ENCODE results near the gene RREB1.

The RREB1 gene

DNA sequence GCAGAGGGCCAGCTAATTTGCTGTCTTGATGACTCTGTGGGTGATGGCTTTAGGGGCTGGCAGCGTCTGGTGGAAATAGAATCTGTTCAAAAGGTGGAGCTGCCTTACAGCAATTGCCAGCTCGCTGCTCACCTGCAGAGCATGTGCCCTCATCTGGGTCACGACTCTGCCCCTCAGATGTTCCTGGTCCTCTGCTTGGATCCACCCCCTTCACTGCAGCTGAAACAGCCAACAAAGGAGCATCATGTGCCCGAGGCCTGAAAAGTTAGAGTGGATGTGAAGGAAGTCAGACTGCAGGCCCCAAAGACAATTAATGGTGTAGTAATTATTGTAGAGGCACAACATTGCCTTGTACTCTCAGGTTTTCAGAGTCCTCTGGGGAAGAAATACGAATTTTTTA lies 19.9 kb downstream of the RREB1 start:
- DNase-seq = peak in 1 of 2 experiments; percentile 17

DNA sequence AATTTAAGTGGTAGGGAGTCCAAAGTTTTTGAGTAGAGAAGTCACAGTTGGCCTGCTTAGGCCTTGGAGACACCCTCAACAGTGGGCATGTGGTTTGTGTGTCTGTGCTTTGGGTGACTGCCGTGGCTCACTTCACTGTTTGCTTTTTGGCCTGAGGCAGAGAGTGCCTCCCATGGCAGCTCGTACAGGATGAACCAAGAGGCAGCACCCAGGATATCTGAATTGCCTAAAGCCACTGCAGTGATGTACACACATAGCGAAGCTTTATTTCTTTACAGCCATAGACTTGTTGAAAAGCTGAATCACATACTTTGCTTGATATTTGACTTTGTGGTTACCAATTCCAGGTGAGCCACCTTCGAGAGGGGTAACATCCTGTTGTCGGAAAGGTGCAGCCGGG lies 21.6 kb downstream of the RREB1 start:
- DNase-seq = no peak

DNA sequence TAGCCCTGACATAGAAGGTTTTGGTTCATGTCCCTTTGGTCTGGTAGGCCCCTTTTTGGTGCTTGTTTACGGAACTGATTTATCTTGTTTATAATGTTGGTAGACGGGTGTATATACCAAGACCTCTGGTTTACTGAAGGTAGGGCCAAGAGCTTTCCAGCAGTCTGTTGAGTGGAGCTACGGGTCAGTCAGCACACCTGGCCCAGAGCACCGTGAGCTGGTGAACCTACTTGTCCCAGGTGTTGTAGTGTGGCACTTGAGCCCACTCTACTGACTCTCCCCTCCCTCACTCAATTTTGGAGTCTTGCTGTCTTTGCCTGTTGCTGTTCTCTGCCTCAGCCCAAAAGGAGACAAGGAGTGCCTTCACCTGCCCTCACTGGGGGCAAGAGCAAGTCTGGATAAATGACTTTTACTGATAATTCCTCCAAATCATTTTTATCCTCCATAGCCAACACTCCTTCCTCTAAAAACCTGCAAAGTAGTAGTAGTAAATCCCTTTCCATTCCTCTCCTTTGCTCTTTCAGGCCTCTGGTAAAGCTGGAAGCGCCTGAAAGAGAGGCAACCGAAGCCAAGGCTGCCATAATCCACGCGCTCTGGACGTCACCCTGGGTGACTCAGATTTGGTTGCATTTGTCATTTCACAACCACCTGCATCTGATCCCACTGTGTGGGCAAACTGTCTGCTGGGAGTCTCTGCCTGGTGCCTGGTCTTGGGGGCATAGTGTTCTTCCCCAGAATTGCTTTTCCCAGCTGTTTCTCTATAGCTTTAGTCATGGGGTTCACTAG lies 22.2 kb downstream of the RREB1 start:
- DNase-seq = peak; percentile 67 to 69

DNA sequence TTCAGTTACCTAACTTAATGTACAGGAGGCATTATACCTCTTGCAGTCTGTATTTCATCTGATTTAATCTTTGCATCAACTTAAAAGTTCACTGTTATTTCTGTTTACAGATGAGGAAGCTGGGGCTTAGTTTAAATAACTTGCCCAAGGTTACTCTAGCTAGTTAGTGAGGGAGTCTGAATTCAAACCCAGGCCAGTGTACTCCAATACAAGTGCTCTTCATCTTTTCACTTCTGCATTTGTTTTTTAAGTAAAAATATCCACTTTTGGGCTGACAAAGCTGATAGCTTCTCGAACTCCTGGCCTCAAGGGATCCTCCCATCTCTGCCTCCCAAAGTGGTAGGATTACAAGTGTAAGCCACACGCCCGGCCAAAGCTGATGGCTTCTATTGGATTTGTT lies 23.6 kb downstream of the RREB1 start:
- DNase-seq = no peak

DNA sequence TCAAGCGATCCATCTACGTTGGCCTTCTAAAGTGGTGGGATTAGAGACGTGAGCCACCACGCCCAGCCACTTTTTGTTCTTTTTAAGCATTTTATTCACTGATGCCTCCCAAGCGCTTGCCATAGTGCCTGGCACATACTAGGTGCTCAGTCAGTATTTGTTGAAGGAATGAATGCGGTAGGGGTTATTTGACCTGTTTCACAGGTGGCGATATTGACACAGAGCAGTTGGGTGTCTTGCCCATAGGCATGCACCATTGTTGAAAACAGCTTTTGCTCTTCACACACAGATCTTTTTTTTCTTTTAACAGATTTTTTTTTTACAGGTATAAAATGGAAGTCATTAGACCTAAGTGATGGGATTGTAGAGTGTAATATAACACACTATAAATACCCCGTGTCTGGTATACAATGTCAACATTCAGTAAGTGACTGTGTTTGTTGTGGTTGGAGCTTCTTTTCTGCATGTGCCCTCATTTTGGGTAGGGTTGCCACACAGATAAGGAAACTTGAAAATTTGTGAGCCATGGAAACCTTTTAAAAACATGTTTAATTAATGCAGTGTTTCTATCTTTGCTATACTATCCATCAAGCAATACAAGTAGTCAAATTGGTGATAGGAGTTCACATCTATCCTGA lies 24.8 kb downstream of the RREB1 start:
- DNase-seq = peak in 1 of 2 experiments; percentile 12

DNA sequence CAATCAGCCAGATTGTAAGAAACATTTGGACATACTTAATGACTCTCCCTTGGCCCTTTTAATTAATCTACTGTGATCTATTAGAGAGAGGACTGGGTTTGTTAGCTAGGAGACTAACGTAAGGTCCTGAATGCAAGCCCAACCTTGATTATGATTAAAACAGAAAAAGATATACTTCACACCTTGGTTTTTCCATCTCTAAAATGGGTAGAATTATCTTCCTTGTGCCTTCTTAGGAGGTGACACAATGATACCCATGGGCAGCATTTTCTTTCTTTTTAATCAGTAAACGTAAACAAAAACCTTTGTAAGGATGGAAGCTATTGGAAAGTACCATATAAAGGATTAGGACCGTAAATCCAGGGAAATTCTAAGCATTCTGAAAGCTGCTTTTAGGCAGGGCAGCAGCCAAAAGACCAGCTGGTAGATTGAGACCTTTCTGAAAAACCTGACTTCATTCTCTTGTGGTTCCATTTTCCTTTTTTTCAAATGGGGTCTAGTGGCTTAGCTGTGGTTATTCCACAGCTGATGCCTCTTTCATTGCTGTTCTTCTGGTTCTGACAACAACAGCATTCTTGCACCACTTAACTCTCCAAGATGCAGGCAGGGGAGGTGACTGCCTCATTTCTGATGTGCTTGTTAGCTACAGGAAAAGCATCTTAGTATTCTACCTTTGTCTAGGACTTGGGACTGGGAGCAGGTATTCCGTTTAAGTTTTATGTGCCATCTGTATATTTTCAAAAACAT lies 27.4 kb downstream of the RREB1 start:
- no peak for DNase-seq

DNA sequence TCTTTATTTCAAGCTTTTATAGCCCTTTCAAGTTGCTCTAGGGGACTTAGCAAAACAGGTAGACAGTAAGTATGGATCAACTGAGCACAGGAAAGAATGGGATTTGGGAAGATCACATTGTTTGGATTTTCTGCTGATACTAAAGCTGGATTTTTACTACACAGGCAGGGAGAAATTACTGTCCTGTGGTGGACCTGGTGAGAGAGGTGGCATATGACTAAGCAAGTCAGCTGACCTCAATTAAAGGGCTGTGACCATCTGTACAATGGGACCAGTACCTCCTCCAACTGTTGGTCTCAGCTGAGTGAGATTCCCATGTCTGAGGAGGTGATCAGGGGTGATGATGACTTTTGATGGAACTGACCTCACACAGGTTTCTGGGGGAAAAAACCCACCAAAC lies 28.0 kb downstream of the RREB1 start:
- DNase-seq = no peak

DNA sequence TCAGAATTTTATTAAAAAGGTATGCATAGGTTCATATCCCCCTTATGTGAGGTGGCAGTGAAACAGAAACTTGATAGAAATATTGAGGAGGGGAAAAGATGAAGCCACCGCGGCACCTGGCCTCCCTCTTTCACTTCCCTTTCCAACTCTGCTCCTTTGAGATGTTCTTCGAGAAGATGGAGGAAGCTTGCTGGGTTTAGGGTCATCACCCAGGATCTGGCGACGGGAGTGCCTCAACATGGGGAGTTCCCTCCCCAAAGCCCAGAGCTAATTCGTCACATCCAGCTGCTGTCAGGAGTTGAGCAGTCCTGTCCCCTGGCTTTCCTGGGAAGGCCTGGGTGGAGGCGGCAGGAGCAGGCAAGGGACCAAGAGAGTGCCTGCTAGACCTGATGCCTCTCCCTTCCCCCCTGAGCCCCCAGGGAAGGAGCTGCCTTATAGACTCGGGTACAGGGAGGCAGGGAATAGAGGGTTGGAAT lies 29.1 kb downstream of the RREB1 start:
- peak in 1 of 2 experiments; percentile 40 for DNase-seq

DNA sequence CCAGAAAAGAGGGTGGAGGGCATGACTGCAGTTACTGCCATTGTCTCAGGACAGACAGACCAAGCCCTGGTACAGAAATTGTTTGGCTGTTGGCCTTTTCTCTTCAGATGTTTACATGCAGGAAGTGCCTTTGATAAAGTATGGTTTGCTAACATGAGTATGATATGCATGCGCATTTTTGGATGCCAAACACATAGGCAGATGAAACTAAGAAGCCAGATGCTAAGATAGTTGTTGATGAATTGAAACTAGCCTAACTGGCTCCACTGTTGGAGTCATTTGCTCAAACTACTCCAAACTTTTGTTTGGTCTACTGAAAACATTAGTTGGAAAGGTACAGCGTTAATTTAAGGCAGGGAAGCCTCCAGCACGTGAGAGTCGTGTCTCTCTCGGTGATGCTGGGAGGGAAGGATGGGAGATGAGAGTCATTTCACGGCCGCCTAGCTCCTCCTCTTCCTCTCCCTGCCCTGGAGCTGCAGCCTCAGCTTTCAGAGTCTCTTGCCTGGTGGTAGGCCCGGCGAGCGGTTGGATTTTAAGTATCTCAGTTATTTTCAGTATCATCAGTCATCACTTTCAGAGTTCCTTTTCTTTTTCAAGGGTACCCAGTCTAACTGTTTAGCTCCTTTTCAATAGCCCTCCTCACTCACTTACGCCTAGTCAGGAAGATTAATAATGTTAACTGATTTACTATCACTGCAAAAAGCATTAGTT lies 29.7 kb downstream of the RREB1 start:
- DNase-seq = peak; percentile 75 to 79

DNA sequence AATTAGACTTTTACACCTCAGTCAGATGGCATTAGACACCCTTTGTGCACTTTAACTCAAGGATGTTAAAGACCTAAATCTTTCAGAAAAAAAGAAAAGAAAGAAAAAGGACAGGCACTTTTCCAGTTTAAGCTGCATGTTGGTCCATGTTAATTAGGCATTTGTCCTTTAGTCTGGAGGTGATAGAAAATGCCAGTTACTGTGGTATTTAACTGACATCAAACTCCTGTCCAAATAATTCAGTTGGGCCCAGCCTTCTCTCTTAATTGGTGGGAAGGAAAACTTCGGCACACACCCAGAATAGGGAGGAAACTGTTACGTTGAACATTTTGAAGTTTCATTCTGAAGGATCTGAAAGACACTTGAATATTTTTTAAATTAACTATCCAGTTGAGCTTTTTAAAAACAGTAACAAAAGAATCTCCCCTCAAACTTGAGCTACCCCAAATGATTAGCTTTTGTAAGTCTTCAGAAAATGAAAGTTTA lies 30.3 kb downstream of the RREB1 start:
- no peak for DNase-seq

DNA sequence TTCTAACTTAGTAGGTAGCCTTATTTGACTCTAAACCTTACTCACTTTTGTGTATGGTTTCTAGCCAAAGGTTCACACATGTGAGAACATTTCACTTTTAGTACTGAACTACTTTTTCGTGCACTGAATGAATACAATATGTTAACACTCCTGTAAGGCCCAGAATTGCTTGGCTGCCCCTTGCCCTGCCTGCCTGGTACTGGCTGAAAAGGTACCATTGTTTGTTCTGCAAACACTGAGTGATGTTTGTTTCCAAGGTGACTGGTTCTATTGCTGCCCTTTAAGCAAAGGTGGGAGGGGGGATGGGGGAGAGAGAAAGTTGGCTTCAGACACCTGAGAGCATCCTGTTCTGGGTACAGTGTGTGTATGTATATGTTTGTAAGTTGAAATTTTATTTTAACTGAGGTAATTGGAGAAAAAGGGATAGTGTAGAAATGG lies 31.2 kb downstream of the RREB1 start:
- no peak for DNase-seq

DNA sequence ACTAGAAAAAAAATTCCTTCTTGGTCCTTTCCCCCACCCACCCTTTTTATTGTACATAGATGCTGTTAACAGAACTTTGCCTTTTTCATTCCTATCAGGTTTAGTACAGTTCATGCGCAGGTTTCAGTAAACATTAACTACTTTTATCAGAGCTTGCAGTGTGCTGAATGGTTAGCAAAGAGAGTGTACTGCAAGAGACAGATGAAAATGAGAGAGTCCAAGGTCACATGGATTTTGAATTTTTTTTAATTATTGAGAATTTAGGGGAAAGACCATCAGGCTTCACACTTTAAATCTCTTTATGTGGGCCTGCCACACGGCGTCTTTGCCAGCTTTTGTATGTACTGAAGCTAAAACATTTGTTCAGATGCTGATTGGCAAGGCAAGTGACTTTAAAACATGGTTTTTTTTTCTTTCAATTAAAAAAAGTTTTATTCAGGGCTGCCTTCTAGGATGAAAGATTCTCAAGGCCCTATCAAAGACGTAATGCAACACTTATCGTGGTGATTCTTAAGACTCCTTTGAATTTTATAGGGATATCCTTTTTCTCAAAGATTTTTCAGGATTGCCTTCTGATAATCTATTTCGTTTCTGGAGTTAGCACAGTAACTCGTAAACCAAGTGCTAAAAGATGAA lies 32.2 kb downstream of the RREB1 start:
- no peak for DNase-seq

DNA sequence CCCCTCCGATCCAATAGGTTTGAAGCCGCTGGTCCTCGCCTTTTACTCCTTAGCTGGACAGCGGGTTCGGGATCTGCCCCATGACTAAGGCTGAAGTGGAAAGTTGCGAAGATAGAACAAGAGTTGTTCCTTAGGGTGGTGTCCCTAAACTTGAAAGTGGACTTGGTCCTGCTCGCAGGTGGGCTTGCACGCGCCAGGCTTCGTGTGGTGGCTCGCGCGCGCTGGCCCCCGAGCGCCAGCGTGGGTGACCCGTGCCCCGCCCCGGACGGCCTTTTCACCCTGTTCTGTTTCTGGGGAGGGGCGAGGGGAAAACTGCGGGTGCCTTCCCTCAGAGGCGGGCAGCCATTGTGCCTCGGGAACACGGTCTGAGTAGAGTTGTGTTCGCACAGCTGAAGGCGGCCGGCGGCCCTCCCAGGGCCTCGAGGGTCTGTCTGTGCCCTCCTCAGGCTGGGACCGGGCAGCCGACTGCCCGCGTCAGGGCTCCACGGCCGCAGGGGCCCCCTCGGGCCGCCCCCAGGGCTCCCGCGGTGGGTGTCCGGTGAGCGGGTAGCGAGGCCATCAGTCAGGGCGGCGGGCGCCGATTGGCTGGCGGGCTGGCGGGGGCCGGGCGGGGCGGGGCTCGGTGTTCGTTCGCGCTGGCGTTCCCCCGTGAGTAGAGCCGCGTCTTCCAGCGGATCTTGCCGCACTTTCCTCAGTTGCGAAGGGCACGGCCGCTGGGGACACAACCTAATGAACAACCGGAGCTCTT lies 33.0 kb downstream of the RREB1 start:
- peak; percentile 85 to 88 for DNase-seq

DNA sequence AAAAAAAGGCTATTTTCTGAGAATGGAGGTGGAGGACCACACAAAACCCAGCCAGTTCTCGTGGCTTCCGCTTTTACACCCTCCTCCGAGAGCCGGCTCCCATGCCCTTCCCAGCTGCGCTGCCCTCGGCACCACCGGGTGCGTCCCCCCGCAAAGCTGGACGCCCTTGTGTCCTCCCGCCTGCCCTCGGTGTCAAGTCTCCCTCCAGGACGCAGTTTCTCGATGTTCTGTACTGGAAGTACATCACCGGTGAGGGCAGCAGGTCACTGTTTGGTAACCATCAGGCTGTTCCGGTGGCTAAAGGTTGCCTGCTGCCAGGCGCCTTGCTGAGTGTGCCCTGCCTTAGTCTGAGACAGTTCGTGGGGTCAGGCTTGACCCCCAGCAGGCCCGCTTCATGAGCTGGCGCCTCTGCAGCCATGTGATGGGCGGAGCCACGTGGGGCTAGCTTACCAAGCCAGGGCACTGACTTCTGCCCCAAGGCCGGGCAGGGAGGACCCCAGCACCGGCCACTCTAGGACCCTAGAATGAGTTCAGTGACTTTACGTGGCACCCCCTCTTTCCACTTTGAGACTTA lies 34.6 kb downstream of the RREB1 start:
- no peak for DNase-seq

DNA sequence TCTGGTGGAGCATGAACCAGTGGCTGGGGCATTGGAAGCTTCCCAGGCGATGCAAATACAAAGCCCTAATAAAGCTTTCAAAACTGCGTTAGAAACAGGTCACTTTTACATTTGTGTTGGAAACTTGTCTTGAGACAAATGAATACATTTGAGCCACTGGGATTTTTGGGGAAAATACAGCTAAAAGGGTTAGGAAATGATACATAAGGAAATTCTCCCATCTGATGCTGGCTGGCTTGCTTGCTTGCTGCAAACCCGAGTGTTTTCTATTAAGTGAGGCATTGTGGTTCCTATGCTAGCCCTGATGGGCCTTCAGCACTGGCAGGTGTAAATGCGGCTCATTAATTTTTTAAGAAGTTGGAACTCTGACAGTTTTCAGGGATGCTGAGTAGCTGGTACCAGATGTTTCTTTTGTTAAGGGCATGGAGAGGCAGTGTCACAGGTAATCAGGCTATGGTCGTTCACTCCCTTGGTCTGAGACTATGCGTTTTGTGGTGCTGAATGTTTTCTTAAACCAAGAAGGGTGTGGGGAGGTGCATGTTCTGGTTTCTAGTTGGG lies 35.2 kb downstream of the RREB1 start:
- no peak for DNase-seq

DNA sequence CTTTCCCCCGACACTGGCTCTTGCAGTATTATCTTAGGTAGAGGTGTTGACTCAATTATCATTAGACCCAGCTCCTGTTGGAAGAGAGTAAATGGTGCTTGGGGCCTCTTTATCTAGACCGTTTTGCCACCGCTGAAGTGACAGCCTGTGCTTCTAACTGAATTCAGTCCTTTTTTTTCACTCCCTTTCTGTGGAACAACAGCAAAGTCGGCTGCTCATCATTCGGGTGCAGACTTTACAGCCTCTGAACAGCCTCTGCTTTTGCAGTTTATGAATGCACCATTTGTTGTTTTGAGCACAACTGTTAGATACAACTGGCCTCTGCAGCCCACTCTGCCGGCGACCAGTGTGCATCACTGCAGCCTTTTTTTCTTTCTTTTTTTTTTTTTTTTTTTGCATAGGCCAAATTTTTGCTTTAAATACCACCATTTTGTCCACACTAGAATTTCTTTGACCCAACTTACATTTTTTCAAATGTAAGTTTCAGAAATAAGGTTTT lies 35.8 kb downstream of the RREB1 start:
- peak in 1 of 2 experiments; percentile 16 for DNase-seq

DNA sequence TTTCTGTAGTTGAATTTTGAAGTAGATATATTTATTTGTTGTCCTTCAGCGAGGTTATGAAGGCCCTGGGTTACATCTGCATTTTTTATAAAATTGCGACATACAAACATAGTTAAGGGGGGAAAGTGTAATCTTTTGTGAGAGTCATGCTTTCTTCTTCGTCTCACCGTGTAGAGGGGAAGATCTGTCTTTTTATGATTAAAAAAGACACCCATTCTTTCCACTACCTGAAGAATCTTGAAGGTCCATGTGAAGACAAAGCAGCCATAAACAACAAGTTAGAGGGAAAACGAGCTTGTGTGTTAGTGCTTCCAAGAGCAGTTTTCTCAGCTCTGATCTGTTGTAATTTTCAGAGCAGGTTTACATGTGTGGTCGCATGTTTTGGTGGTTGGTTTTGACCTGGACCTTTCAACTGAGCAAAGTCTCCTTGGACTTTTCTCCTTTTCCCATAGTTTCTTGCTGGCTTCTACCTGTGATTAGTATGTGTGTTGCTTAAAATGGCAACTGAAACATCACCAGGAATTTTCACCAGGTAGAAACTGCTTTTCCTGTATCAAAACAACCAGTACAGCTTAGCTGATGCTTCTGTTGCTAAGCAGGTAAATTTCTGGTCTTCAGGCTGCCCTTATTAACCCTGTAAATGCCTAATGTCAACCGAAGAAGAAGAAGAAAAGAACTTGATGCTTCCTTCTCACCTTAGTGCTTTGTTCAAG lies 37.3 kb downstream of the RREB1 start:
- no peak for DNase-seq

DNA sequence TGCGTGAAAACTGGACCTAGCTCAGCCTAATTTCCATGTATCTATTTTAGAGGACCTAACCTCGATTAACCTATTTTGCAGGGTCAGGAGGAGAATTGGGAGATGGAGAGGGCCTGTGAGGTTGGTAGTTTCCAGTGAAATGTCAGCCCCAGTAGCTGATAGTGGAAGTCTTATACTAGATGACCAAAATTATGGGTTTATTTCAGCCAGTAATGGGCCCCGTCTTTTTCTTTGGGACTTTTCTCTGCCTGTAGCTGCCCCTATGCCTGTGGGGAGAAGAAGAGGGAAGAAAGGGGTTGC lies 37.8 kb downstream of the RREB1 start:
- no peak for DNase-seq

DNA sequence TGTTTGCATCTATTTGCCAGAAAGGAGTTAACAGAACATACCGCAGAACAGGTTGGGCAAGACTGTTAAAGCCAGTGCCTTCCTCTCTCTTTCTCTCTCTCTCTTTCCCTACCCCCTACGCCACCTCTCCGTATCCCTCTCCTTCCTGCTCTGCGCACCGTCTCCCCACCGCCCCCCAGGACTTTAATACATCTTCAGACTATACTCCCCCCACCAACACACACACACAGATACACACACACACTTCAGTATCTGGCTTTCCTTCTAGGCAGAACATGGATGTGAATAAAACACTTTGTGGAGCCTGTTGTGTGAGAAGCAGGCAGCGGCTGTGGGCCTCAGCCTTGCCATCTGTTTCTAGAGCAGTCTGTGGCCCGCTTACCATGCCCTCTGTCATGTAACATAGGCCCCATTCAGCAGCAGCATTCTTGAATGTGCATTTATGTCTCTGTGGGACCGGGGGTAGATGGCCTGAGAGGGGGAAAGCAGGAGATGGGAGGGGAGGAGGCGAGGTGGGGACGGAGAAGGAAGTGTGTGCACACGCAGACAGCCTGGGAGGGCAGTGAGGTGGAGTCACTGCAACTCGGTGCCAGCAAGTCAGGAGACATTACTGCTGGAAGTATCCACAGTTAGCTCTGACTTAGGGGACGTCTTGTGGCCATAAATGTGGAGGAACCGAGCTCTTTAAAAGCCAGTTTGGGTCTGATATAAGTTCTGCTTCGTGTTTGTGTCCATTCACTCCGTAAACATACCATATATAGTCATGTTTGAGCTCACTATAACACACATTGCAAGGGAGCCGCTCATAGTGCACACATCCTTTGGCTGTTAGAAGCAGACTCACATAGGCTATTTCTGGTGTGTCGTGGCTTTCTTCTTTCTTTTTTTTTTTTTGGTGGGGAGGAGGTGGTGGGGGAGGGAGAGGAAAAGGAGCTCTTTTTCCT lies 38.4 kb downstream of the RREB1 start:
- DNase-seq = peak; percentile 52 to 54

Data from activated T-cell treated with anti-CD3 and anti-CD28 coated beads, Interleukin-2, amount 50 U/mL, for 48 hours (primary cell).